Panc1 (cell line): ENCODE results near the gene ZMYM4. TPM values are rescaled to one million over a fixed set of nuclear protein-coding genes. Genes with fewer than 3 reads are reported as not detected.

ENCODE experiments used
- ATAC-seq: fragments of 200-7000 bp; cut with Tn5 transposase; 2 replicates; pipeline ENCODE4 v1.9.1; 2020; ENCODE audit warnings: mild to moderate bottlenecking, moderate library complexity
- BruUV-seq: library from RNA; stranded (reverse); fragments of 400-500 nt; replicated peaks from 2 replicates; lab custom pipeline; 2021; lab: Mats Ljungman, UMichigan
- CTCF ChIA-PET: fragments of 300-600 bp; sonication (Branson Sonifier 250); formaldehyde crosslinking; loops from one replicate; lab custom pipeline; 2022; ENCODE audit warnings: antibody characterized with exemption; lab: Charles Lee
- POLR2A ChIA-PET: fragments of 300-600 bp; sonication (Branson Sonifier 250); formaldehyde crosslinking; loops from one replicate; lab custom pipeline; 2022; ENCODE audit warnings: antibody characterized with exemption; lab: Charles Lee
- DNase-seq: peaks from one replicate; pipeline ENCODE4 v3.0.0-alpha.2; 2010; ENCODE audit warnings: low read depth, low spot score
- H3K27ac ChIP-seq: 2 replicates; pipeline ENCODE4 v1.5.1; 2011; ENCODE audit warnings: mild to moderate bottlenecking, low read length, inconsistent platforms
- H3K27me3 ChIP-seq: fragments of 200-500 bp; sonication (Bioruptor generic); 2 replicates; pipeline ENCODE4 v1.6.0; 2014; ENCODE audit warnings: low read length, inconsistent platforms; ENCODE audit not compliant: control insufficient read depth, insufficient read depth
- H3K36me3 ChIP-seq: fragments of 200-500 bp; sonication (Bioruptor generic); 2 replicates; pipeline ENCODE4 v1.5.1; 2014; ENCODE audit warnings: inconsistent platforms, mild to moderate bottlenecking, low read length, moderate library complexity; ENCODE audit not compliant: control insufficient read depth, insufficient read depth
- H3K4me1 ChIP-seq: 2 replicates; pipeline ENCODE4 v1.5.1; 2011; ENCODE audit warnings: inconsistent platforms, mild to moderate bottlenecking, low read length, moderate library complexity; ENCODE audit not compliant: control insufficient read depth, insufficient read depth
- H3K4me3 ChIP-seq, 2 experiments: 2 replicates each; pipeline ENCODE4 v1.5.1; 2011 to 2012; ENCODE audit warnings: low read depth in 2 of 2, low read length in 2 of 2, mild to moderate bottlenecking in 2 of 2, inconsistent platforms in 1 of 2, moderate library complexity in 1 of 2
- H3K9me3 ChIP-seq: fragments of 200-500 bp; sonication (Bioruptor generic); 2 replicates; pipeline ENCODE4 v1.5.1; 2014; ENCODE audit warnings: low read depth, mild to moderate bottlenecking, inconsistent platforms, low read length, moderate library complexity; ENCODE audit not compliant: control insufficient read depth, insufficient read depth
- POLR2AphosphoS5 ChIP-seq: IDR thresholded peaks from 2 replicates; pipeline ENCODE4 v1.6.1; 2012; ENCODE audit warnings: mild to moderate bottlenecking, low read depth, low read length, moderate library complexity
- SIN3A ChIP-seq: IDR thresholded peaks from 2 replicates; pipeline ENCODE4 v1.6.1; 2012; ENCODE audit warnings: low read depth, mild to moderate bottlenecking, low read length, moderate library complexity, borderline replicate concordance; ENCODE audit not compliant: insufficient read depth
- TCF7L2 ChIP-seq: IDR thresholded peaks from 2 replicates; pipeline ENCODE4 v1.6.1; 2011; ENCODE audit warnings: mild to moderate bottlenecking, low read depth, low read length, inconsistent platforms
- in situ Hi-C: cut with HindIII; loops from 2 replicates; pipeline ENCODE4 v1.10.0; 2016; ENCODE audit warnings: low sequenced_read_pairs, low pct_unique_long_range_greater_than_20kb
- intact Hi-C: fragments of 100-400 bp; cut with micrococcal nuclease; formaldehyde crosslinking; loops from one replicate; pipeline ENCODE4 v1.10.0; 2022; ENCODE audit not compliant: unreplicated experiment
- total RNA-seq: library from RNA; stranded (reverse); gene quantifications from one replicate; pipeline ENCODE4 v1.2.1, GENCODE V29; 2021; ENCODE audit not compliant: unreplicated experiment
- TF ChIP-seq, protein P1 (sequence below), 2 experiments: IDR thresholded peaks; 2 replicates each; pipeline ENCODE4 v1.6.1; 2011 to 2012; ENCODE audit warnings: low read depth in 2 of 2, control low read depth in 1 of 2, low read length in 1 of 2, mild to moderate bottlenecking in 1 of 2, moderate library complexity in 1 of 2; ENCODE audit not compliant: insufficient read depth in 1 of 2
- TF ChIP-seq, protein P2 (sequence below): fragments of 450-650 bp; IDR thresholded peaks from 2 replicates; pipeline ENCODE4 v1.5.1; 2017; ENCODE audit warnings: mild to moderate bottlenecking

Gene ZMYM4
- total RNA-seq, 1 experiment from 2014 or later = 82.2 TPM

DNA sequence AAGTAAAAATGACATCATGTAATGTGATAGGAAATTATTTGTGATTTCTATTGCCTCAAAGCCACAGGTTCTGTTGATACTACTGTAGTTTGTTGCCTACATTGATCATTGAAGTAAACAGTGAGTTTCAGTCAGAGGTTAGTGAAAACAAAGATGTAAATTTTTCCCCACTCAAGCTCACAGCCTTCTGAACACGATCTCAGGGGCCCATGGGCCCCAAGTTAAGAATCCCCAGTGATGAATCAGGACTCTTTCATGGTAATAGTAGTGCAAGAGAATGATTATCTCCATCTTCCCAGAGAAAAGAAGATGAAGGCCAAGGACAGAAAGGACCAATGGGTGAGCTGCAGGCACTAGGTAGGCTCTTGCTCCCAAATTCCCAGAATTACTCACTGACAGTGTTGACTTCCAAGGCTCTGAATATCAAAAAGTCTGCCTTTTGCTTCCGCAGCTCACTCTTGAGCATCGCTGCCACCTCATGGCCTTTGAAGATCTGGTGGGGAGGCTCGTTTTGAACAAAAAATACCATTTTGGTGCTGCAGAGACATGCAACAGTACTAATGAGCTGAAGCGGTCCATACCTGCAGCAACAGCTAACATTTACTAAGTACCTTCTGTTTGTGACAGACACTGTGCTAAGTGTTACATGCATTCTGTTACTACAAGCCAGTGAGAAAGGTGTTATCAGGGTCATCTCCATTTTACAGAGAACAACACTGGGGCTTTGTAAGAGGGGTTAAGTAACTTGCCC, 175.4 kb downstream of the ZMYM4 start:
- in situ Hi-C loops = no loop called here
- H3K9me3 ChIP-seq = no peaks in the 10 kb centered on the region
- H3K27ac ChIP-seq = no peak overlapping the region
- intact Hi-C loops = no loop called here
- BruUV-seq = no TSS peak
- no peaks in the 10 kb centered on the region for H3K27me3 ChIP-seq
- H3K4me1 ChIP-seq = no peaks in the 10 kb centered on the region
- H3K4me3 ChIP-seq = no peak overlapping the region
- DNase-seq (no peak), ATAC-seq (no peak)
- ChIA-PET POLR2A (no interaction called here), CTCF (interaction anchor here (0.5 to 0.6 kb wide), 2 partner anchors 11 to 15 kb away, joined by 5 to 7 read pairs; no protein-coding TSS in a partner anchor)
- TF ChIP-seq TCF7L2 = no peak
- TF ChIP-seq SIN3A = no peak
- TF ChIP-seq POLR2AphosphoS5 = no peak
- TF ChIP-seq, protein P1, sequence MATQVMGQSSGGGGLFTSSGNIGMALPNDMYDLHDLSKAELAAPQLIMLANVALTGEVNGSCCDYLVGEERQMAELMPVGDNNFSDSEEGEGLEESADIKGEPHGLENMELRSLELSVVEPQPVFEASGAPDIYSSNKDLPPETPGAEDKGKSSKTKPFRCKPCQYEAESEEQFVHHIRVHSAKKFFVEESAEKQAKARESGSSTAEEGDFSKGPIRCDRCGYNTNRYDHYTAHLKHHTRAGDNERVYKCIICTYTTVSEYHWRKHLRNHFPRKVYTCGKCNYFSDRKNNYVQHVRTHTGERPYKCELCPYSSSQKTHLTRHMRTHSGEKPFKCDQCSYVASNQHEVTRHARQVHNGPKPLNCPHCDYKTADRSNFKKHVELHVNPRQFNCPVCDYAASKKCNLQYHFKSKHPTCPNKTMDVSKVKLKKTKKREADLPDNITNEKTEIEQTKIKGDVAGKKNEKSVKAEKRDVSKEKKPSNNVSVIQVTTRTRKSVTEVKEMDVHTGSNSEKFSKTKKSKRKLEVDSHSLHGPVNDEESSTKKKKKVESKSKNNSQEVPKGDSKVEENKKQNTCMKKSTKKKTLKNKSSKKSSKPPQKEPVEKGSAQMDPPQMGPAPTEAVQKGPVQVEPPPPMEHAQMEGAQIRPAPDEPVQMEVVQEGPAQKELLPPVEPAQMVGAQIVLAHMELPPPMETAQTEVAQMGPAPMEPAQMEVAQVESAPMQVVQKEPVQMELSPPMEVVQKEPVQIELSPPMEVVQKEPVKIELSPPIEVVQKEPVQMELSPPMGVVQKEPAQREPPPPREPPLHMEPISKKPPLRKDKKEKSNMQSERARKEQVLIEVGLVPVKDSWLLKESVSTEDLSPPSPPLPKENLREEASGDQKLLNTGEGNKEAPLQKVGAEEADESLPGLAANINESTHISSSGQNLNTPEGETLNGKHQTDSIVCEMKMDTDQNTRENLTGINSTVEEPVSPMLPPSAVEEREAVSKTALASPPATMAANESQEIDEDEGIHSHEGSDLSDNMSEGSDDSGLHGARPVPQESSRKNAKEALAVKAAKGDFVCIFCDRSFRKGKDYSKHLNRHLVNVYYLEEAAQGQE (IDR thresholded peaks at IDR 0.05; ENCODE audit: insufficient read depth in 1 of 2, low read depth in 2 of 2, low read length in 1 of 2) = no peak
- TF ChIP-seq, protein P2, sequence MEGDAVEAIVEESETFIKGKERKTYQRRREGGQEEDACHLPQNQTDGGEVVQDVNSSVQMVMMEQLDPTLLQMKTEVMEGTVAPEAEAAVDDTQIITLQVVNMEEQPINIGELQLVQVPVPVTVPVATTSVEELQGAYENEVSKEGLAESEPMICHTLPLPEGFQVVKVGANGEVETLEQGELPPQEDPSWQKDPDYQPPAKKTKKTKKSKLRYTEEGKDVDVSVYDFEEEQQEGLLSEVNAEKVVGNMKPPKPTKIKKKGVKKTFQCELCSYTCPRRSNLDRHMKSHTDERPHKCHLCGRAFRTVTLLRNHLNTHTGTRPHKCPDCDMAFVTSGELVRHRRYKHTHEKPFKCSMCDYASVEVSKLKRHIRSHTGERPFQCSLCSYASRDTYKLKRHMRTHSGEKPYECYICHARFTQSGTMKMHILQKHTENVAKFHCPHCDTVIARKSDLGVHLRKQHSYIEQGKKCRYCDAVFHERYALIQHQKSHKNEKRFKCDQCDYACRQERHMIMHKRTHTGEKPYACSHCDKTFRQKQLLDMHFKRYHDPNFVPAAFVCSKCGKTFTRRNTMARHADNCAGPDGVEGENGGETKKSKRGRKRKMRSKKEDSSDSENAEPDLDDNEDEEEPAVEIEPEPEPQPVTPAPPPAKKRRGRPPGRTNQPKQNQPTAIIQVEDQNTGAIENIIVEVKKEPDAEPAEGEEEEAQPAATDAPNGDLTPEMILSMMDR = no peak; the same call in 1 of the 2 replicates
- peaks cover 9% of the 10 kb centered on the region for H3K36me3 ChIP-seq

DNA sequence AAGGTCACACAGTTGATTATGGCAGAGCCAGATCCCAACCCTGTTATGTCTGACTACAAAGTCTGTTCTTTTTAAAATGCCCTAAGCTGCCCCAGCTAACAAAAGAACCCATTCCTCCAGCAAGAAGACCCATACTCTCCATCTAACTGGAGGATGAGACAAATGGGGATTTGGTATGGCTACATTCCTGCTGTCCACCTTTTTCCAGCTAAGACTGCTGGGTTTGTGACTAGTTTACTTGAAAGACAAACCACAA, 175.9 kb downstream of the ZMYM4 start:
- H3K36me3 ChIP-seq = peaks cover 13% of the 10 kb centered on the region
- DNase-seq = no peak
- no TSS peak for BruUV-seq
- TF ChIP-seq TCF7L2 = no peak
- TF ChIP-seq SIN3A = no peak
- TF ChIP-seq, protein P2 = no peak
- TF ChIP-seq POLR2AphosphoS5 = no peak
- TF ChIP-seq, protein P1 (IDR thresholded peaks at IDR 0.05; ENCODE audit: insufficient read depth in 1 of 2, low read depth in 2 of 2, low read length in 1 of 2) = no peak
- ChIA-PET CTCF (interaction anchor here (0.5 to 0.6 kb wide), 2 partner anchors 11 to 15 kb away, joined by 5 to 7 read pairs; no protein-coding TSS in a partner anchor), POLR2A (no interaction called here)
- intact Hi-C loops (no loop called here), in situ Hi-C loops (no loop called here)
- ATAC-seq = no peak
- H3K27ac ChIP-seq = no peak overlapping the region
- no peaks in the 10 kb centered on the region for H3K4me1 ChIP-seq
- H3K9me3 ChIP-seq = no peaks in the 10 kb centered on the region
- no peaks in the 10 kb centered on the region for H3K27me3 ChIP-seq
- H3K4me3 ChIP-seq = no peak overlapping the region
